HPDE6-E6E7 (cell line): ENCODE data around the gene SECISBP2.

Source experiments
- DNase-seq: peaks from one replicate; pipeline ENCODE4 v3.0.0; 2011; ENCODE audit warnings: missing footprints; ENCODE audit errors: extremely low spot score

The SECISBP2 gene

GRCh38 chr9:89350988-89351557 is 32.8 kb downstream of the SECISBP2 start:
- DNase-seq = no peak

GRCh38 chr9:89351584-89352300 is 33.4 kb downstream of the SECISBP2 start:
- DNase-seq = no peak

GRCh38 chr9:89352451-89352850 is 34.2 kb downstream of the SECISBP2 start:
- no peak for DNase-seq

GRCh38 chr9:89352874-89353649 is 34.8 kb downstream of the SECISBP2 start:
- DNase-seq = no peak

GRCh38 chr9:89353989-89354388 is 35.7 kb downstream of the SECISBP2 start:
- DNase-seq = no peak

GRCh38 chr9:89354471-89354870 is 36.2 kb downstream of the SECISBP2 start:
- no peak for DNase-seq

GRCh38 chr9:89356782-89357181 is 38.5 kb downstream of the SECISBP2 start:
- DNase-seq = no peak

GRCh38 chr9:89357331-89358197 is 39.3 kb downstream of the SECISBP2 start:
- no peak for DNase-seq

- no peak for DNase-seq
Measured at GRCh38 chr9:89358376-89358916, 40.1 kb downstream of the SECISBP2 start.

GRCh38 chr9:89358985-89359384 is 40.7 kb downstream of the SECISBP2 start:
- DNase-seq = no peak

GRCh38 chr9:89359751-89360261 is 41.5 kb downstream of the SECISBP2 start:
- no peak for DNase-seq

GRCh38 chr9:89360465-89360864 is 42.2 kb downstream of the SECISBP2 start:
- DNase-seq = no peak

GRCh38 chr9:89361031-89361430 is 42.7 kb downstream of the SECISBP2 start:
- DNase-seq = no peak

- no peak for DNase-seq
Measured at GRCh38 chr9:89361816-89362646, 43.7 kb downstream of the SECISBP2 start.

GRCh38 chr9:89362647-89363310 is 44.5 kb downstream of the SECISBP2 start:
- no peak for DNase-seq

GRCh38 chr9:89363311-89363670 is 45.0 kb downstream of the SECISBP2 start:
- no peak for DNase-seq

GRCh38 chr9:89363921-89364665 is 45.8 kb downstream of the SECISBP2 start:
- no peak for DNase-seq

- DNase-seq = no peak
Measured at GRCh38 chr9:89364666-89365531, 46.6 kb downstream of the SECISBP2 start.
